Panc1 (cell line): ENCODE measurements around the gene CMPK1.

Source experiments
- POLR2AphosphoS5 ChIP-seq: IDR thresholded peaks from 2 replicates; pipeline ENCODE4 v1.6.1; 2012; ENCODE audit warnings: mild to moderate bottlenecking, low read depth, low read length, moderate library complexity
- TCF7L2 ChIP-seq: IDR thresholded peaks from 2 replicates; pipeline ENCODE4 v1.6.1; 2011; ENCODE audit warnings: mild to moderate bottlenecking, low read depth, low read length, inconsistent platforms
- TF ChIP-seq, protein P1 (sequence below): fragments of 450-650 bp; IDR thresholded peaks from 2 replicates; pipeline ENCODE4 v1.5.1; 2017; ENCODE audit warnings: mild to moderate bottlenecking
- TF ChIP-seq, protein P2 (sequence below), 2 experiments: IDR thresholded peaks; 2 replicates each; pipeline ENCODE4 v1.6.1; 2011 to 2012; ENCODE audit warnings: low read depth in 2 of 2, control low read depth in 1 of 2, low read length in 1 of 2, mild to moderate bottlenecking in 1 of 2, moderate library complexity in 1 of 2; ENCODE audit not compliant: insufficient read depth in 1 of 2

DNA sequence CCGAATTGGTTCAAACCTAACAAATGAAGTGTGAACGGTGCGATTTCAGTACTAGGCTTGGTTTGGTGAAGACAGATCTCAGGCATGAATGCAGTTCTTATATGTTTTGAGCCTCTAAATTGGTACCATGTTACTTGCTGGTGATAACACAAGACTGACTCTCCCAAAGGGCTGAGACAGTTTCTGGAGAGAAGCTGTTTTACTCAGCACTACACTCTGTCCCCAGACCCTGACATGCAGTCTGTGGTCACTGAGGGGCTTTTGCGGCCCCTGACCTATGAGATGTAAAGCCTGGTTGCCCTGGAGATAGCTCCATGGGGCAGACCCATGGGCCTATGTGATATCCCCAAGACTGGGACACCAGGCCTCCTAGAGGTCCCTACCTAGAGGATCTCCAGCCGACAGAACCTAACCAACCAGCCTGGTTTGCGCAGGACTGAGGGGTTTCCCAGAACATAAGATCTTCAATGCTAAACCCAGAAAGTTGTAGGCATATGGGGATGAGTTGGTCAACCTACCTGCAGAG, 63.1 kb downstream of the CMPK1 start:
- TF ChIP-seq, protein P1, sequence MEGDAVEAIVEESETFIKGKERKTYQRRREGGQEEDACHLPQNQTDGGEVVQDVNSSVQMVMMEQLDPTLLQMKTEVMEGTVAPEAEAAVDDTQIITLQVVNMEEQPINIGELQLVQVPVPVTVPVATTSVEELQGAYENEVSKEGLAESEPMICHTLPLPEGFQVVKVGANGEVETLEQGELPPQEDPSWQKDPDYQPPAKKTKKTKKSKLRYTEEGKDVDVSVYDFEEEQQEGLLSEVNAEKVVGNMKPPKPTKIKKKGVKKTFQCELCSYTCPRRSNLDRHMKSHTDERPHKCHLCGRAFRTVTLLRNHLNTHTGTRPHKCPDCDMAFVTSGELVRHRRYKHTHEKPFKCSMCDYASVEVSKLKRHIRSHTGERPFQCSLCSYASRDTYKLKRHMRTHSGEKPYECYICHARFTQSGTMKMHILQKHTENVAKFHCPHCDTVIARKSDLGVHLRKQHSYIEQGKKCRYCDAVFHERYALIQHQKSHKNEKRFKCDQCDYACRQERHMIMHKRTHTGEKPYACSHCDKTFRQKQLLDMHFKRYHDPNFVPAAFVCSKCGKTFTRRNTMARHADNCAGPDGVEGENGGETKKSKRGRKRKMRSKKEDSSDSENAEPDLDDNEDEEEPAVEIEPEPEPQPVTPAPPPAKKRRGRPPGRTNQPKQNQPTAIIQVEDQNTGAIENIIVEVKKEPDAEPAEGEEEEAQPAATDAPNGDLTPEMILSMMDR = no peak
- no peak for TF ChIP-seq POLR2AphosphoS5
- TF ChIP-seq, protein P2, sequence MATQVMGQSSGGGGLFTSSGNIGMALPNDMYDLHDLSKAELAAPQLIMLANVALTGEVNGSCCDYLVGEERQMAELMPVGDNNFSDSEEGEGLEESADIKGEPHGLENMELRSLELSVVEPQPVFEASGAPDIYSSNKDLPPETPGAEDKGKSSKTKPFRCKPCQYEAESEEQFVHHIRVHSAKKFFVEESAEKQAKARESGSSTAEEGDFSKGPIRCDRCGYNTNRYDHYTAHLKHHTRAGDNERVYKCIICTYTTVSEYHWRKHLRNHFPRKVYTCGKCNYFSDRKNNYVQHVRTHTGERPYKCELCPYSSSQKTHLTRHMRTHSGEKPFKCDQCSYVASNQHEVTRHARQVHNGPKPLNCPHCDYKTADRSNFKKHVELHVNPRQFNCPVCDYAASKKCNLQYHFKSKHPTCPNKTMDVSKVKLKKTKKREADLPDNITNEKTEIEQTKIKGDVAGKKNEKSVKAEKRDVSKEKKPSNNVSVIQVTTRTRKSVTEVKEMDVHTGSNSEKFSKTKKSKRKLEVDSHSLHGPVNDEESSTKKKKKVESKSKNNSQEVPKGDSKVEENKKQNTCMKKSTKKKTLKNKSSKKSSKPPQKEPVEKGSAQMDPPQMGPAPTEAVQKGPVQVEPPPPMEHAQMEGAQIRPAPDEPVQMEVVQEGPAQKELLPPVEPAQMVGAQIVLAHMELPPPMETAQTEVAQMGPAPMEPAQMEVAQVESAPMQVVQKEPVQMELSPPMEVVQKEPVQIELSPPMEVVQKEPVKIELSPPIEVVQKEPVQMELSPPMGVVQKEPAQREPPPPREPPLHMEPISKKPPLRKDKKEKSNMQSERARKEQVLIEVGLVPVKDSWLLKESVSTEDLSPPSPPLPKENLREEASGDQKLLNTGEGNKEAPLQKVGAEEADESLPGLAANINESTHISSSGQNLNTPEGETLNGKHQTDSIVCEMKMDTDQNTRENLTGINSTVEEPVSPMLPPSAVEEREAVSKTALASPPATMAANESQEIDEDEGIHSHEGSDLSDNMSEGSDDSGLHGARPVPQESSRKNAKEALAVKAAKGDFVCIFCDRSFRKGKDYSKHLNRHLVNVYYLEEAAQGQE (IDR thresholded peaks at IDR 0.05; ENCODE audit: insufficient read depth in 1 of 2, low read depth in 2 of 2, low read length in 1 of 2) = no peak
- TF ChIP-seq TCF7L2 = no peak
